Loucy (cell line): ENCODE measurements around the gene KRT3.

Experiments
- H2AFZ ChIP-seq: fragments of 200-600 bp; sonication (generic); 2 replicates; pipeline ENCODE4 v1.6.0; 2016; ENCODE audit warnings: antibody characterized with exemption, mild to moderate bottlenecking, low read length, moderate library complexity
- H3F3A ChIP-seq: fragments of 200-600 bp; 2 replicates; pipeline ENCODE4 v1.6.0; 2016; ENCODE audit warnings: antibody characterized with exemption, low read depth, mild to moderate bottlenecking
- H3K27me3 ChIP-seq: fragments of 200-600 bp; sonication (generic); 2 replicates; pipeline ENCODE4 v1.6.1; 2014; ENCODE audit warnings: low read length, mild to moderate bottlenecking; ENCODE audit not compliant: insufficient read depth, poor library complexity, severe bottlenecking
- H3K36me3 ChIP-seq: fragments of 200-600 bp; sonication (generic); 2 replicates; pipeline ENCODE4 v1.6.1; 2016; ENCODE audit warnings: low read length; ENCODE audit not compliant: insufficient read depth
- H3K4me1 ChIP-seq: fragments of 200-600 bp; sonication (generic); 2 replicates; pipeline ENCODE4 v1.5.1; 2014; ENCODE audit warnings: low read length, mild to moderate bottlenecking; ENCODE audit not compliant: insufficient read depth, poor library complexity, severe bottlenecking
- H3K4me2 ChIP-seq: fragments of 200-600 bp; sonication (generic); 2 replicates; pipeline ENCODE4 v1.6.0; 2014; ENCODE audit warnings: antibody characterized with exemption, low read length, low read depth, mild to moderate bottlenecking; ENCODE audit not compliant: poor library complexity, severe bottlenecking
- H3K4me3 ChIP-seq: fragments of 200-600 bp; sonication (generic); 2 replicates; pipeline ENCODE4 v1.5.1; 2014; ENCODE audit warnings: low read length, mild to moderate bottlenecking, mixed read lengths; ENCODE audit not compliant: poor library complexity, severe bottlenecking
- H3K79me2 ChIP-seq: fragments of 200-600 bp; sonication (generic); 2 replicates; pipeline ENCODE4 v1.6.1; 2014; ENCODE audit warnings: low read length; ENCODE audit not compliant: insufficient read depth
- H3K9ac ChIP-seq: fragments of 200-600 bp; sonication (generic); 2 replicates; pipeline ENCODE4 v1.6.0; 2014; ENCODE audit warnings: mild to moderate bottlenecking, low read depth, low read length, moderate library complexity; ENCODE audit not compliant: poor library complexity, severe bottlenecking
- H3K9me2 ChIP-seq: fragments of 200-600 bp; sonication (generic); replicated peaks from 2 replicates; pipeline ENCODE4 v1.6.1; 2016; ENCODE audit warnings: low read depth, low read length, mixed read lengths
- H3K9me3 ChIP-seq: fragments of 200-600 bp; sonication (generic); 2 replicates; pipeline ENCODE4 v1.6.1; 2014; ENCODE audit warnings: mild to moderate bottlenecking, antibody characterized with exemption, low read length, low read depth; ENCODE audit not compliant: insufficient read depth
- H4K20me1 ChIP-seq: fragments of 200-600 bp; sonication (generic); 2 replicates; pipeline ENCODE4 v1.6.0; 2014; ENCODE audit warnings: antibody characterized with exemption, low read length, mild to moderate bottlenecking; ENCODE audit not compliant: insufficient read depth, poor library complexity, severe bottlenecking
- CTCF ChIP-seq: fragments of 200-600 bp; sonication (generic); conservative IDR thresholded peaks from 2 replicates; pipeline ENCODE4 v1.5.1; 2014; ENCODE audit warnings: mild to moderate bottlenecking, antibody characterized with exemption, low read length
- EZH2phosphoT487 ChIP-seq: fragments of 200-600 bp; IDR thresholded peaks from 2 replicates; pipeline ENCODE4 v1.6.1; 2018; ENCODE audit warnings: antibody characterized with exemption, mild to moderate bottlenecking, moderate library complexity, borderline replicate concordance

KRT3 gene

GRCh38 chr12:52810554-52810953, 14.6 kb upstream of the KRT3 start:
- TF ChIP-seq CTCF: no peak
- no peaks in the 10 kb centered on the region for H3K79me2 ChIP-seq
- H2AFZ ChIP-seq: no peak overlapping the region
- no peaks in the 10 kb centered on the region for H3K9me3 ChIP-seq
- no peaks in the 10 kb centered on the region for H3K36me3 ChIP-seq
- H3K4me3 ChIP-seq: no peak overlapping the region
- no peak overlapping the region for H3K9ac ChIP-seq
- no peaks in the 10 kb centered on the region for H3K27me3 ChIP-seq
- no peaks in the 10 kb centered on the region for H3K4me1 ChIP-seq
- no peaks in the 10 kb centered on the region for H3K9me2 ChIP-seq
- H3F3A ChIP-seq: no peaks in the 10 kb centered on the region
- no peaks in the 10 kb centered on the region for H4K20me1 ChIP-seq
- no peak overlapping the region for H3K4me2 ChIP-seq

GRCh38 chr12:52809166-52809565, 13.2 kb upstream of the KRT3 start:
- H2AFZ ChIP-seq: no peak overlapping the region
- H3K4me2 ChIP-seq: no peak overlapping the region
- no peaks in the 10 kb centered on the region for H3K79me2 ChIP-seq
- H3K9me2 ChIP-seq: no peaks in the 10 kb centered on the region
- H4K20me1 ChIP-seq: no peaks in the 10 kb centered on the region
- no peaks in the 10 kb centered on the region for H3K9me3 ChIP-seq
- no peaks in the 10 kb centered on the region for H3F3A ChIP-seq
- no peaks in the 10 kb centered on the region for H3K4me1 ChIP-seq
- no peak for TF ChIP-seq CTCF
- TF ChIP-seq EZH2phosphoT487: no peak
- H3K4me3 ChIP-seq: no peak overlapping the region
- H3K27me3 ChIP-seq: no peaks in the 10 kb centered on the region
- H3K9ac ChIP-seq: no peak overlapping the region
- H3K36me3 ChIP-seq: no peaks in the 10 kb centered on the region

GRCh38 chr12:52808573-52809160, 12.8 kb upstream of the KRT3 start:
- Histone ChIP-seq H2AFZ (no peak overlapping the region), H4K20me1 (no peaks in the 10 kb centered on the region), H3K9me2 (no peaks in the 10 kb centered on the region), H3K9me3 (no peaks in the 10 kb centered on the region), H3K4me2 (no peak overlapping the region), H3K9ac (no peak overlapping the region), H3K4me3 (no peak overlapping the region), H3K27me3 (no peaks in the 10 kb centered on the region), H3K79me2 (no peaks in the 10 kb centered on the region), H3K36me3 (no peaks in the 10 kb centered on the region), H3K4me1 (no peaks in the 10 kb centered on the region), H3F3A (no peaks in the 10 kb centered on the region)
- TF ChIP-seq CTCF: no peak
- TF ChIP-seq EZH2phosphoT487: no peak
